Psoas muscle (tissue), 8 donors: ENCODE measurements around the gene SMIM13. TPM values are rescaled to one million over a fixed set of nuclear protein-coding genes. Genes with fewer than 3 reads are reported as not detected.

ENCODE experiments used
- ATAC-seq, 4 donors: fragments of 200-7000 bp; cut with Tn5 transposase; one replicate each; pipeline ENCODE4 v1.9.1; 2020; ENCODE audit warnings: moderate library complexity in 3 of 4, mild to moderate bottlenecking in 2 of 4
- DNase-seq, 2 donors: peaks; one replicate each; pipeline ENCODE4 v3.0.0-alpha.2; 2020
- H3K27ac ChIP-seq: fragments of 200-600 bp; one replicate; pipeline ENCODE4 v1.8.0; 2022
- H3K27me3 ChIP-seq, 3 donors: fragments of 200-600 bp in 1 of 3; one replicate each; pipeline versions ENCODE4 v1.6.1 to v1.8.0; 2013 to 2022; ENCODE audit warnings: low read length in 2 of 3, mild to moderate bottlenecking in 2 of 3, moderate library complexity in 1 of 3; ENCODE audit not compliant: insufficient read depth in 3 of 3
- H3K36me3 ChIP-seq, 2 donors: fragments of 200-600 bp in 1 of 2; one replicate each; pipeline versions ENCODE4 v1.6.1 to v1.8.0; 2013 to 2022; ENCODE audit warnings: low read depth in 1 of 2, mild to moderate bottlenecking in 1 of 2, moderate library complexity in 1 of 2; ENCODE audit not compliant: insufficient read depth in 1 of 2
- H3K4me1 ChIP-seq: fragments of 200-600 bp; one replicate; pipeline ENCODE4 v1.8.0; 2022
- H3K4me3 ChIP-seq: fragments of 200-600 bp; one replicate; pipeline ENCODE4 v1.8.0; 2022; ENCODE audit warnings: mild to moderate bottlenecking
- H3K9me3 ChIP-seq: fragments of 200-600 bp; one replicate; pipeline ENCODE4 v1.8.0; 2022
- WGBS, 3 donors: extraction: QIAGEN DNeasy Blood & Tissue Kit; methylation state at CpG; one replicate each; pipeline versions ENCODE4 v1.1.6 to v1.1.7; 2013; 5-methylcytosine and 5-hydroxymethylcytosine counted together
- intact Hi-C, 2 donors: fragments of 100-400 bp; cut with DNase I; formaldehyde crosslinking; loops; one replicate each; pipeline versions ENCODE4 v1.11.0 to v1.14.2; 2022
- polyA plus RNA-seq, 3 donors: library from polyadenylated mRNA; stranded (reverse); fragments of 200-250 nt; gene quantifications; one replicate each; pipeline ENCODE4 v1.2.3, GENCODE V29; 2013
- total RNA-seq, 4 donors: library from RNA; stranded (reverse); fragmentation: NEBNext Ultra II Directional in 2 of 4; extraction: Animal tissue kit (Norgen Biotek cat#: 25700) in 2 of 4; gene quantifications; one replicate each; pipeline versions ENCODE4 v1.2.1 to v1.2.4, GENCODE V29; 2021 to 2023
- TF ChIP-seq, protein P1 (sequence below): fragments of 200-600 bp; IDR thresholded peaks from one replicate; pipeline ENCODE4 v1.8.0; 2022; ENCODE audit warnings: antibody characterized with exemption
- donor health status: healthy with polysubstance abuse.
- donor health status: DM: no; HTN: no; CAD: no; lungs with moderate emphysema.
- donor health status: Bipolar disorder and iron deficiency.
- donor health status: healthy.
- donor health status: DM: yes; HTN: yes; CAD: no.
- donor health status: DM: no; HTN: no; CAD: no.
- donor health status: DM: no; HTN: no; CAD: no.
- donor health status: DM: yes; HTN: yes; CAD: no.

The SMIM13 gene
- total and polyA plus RNA-seq, 7 donors = 5.6 to 19.1 (median 10.5) TPM

DNA sequence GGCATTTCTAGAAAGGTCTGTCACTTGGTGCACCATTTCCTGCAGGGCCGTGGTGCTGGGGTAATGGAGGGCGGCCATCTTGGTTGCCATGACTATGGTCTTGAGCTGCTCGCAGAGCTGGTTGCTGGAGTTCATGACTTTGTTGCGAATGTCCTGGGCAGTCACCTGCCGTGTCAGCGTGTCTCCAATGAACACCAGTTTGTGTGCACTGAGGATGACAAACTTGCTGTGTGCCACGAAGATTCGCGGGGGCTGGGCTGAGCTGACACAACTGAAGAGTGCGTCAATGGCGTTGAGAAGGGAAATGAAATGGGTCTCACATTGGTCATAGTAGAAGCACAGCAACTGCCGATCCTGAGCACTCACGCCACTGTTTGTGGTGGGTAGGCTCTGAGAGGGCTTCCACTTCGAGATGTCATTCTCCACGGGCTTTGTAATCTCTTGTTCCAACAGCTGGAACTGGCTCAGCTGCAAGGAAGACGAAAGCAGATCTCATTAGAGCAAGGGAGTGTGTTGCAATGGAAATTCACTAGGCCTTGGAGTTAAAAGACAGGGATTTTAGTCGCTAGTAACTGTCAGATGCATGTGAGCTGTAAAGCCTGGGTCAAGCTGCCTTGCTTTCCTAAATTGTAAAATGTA is 91.7 kb downstream of the SMIM13 start:
- Histone ChIP-seq H3K4me1 (no peaks in the 10 kb centered on the region), H3K9me3 (no peaks in the 10 kb centered on the region), H3K36me3 (peaks cover 3 to 59% of the 10 kb centered on the region in 2 donors), H3K27me3 (no peaks in the 10 kb centered on the region), H3K27ac (no peak overlapping the region), H3K4me3 (no peak overlapping the region)
- DNase-seq = no peak
- TF ChIP-seq, protein P1, sequence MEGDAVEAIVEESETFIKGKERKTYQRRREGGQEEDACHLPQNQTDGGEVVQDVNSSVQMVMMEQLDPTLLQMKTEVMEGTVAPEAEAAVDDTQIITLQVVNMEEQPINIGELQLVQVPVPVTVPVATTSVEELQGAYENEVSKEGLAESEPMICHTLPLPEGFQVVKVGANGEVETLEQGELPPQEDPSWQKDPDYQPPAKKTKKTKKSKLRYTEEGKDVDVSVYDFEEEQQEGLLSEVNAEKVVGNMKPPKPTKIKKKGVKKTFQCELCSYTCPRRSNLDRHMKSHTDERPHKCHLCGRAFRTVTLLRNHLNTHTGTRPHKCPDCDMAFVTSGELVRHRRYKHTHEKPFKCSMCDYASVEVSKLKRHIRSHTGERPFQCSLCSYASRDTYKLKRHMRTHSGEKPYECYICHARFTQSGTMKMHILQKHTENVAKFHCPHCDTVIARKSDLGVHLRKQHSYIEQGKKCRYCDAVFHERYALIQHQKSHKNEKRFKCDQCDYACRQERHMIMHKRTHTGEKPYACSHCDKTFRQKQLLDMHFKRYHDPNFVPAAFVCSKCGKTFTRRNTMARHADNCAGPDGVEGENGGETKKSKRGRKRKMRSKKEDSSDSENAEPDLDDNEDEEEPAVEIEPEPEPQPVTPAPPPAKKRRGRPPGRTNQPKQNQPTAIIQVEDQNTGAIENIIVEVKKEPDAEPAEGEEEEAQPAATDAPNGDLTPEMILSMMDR = no peak
- 79 to 83% (median 81%) methylated on average over 17 of the region's 17 CpGs for WGBS, 3 donors
- ATAC-seq = no peak
- intact Hi-C loops = no loop called here

DNA sequence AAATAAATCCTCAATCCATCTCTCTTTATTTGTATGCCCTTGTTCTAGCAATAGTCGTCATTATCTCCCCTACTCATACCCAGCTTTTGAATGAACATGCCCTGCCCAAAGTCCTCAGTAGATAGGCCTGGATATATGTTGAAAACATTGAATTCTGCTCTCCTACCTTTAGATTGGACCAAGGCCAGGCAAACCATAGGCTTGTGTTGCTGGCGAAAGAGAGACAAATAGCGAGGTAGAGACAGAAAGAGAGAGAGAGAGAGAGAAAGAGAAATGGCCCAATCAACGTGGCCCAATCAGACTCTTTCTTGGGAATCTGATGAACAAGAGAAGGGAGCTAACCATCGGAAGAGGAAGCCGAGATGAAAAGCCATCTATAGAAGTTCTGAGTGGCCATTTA is 93.7 kb downstream of the SMIM13 start:
- no peak for ATAC-seq
- WGBS, 3 donors = 92 to 95% (median 93%) methylated on average over 6 of the region's 6 CpGs
- DNase-seq = no peak
- Histone ChIP-seq H3K9me3 (no peaks in the 10 kb centered on the region), H3K4me3 (no peak overlapping the region), H3K4me1 (no peaks in the 10 kb centered on the region), H3K27me3 (no peaks in the 10 kb centered on the region), H3K27ac (no peak overlapping the region), H3K36me3 (peaks cover 3 to 70% of the 10 kb centered on the region in 2 donors)
- intact Hi-C loops = no loop called here
- TF ChIP-seq, protein P1 = no peak

Other genes starting within 250 kb of the SMIM13 start
- not detected for gene GCM2, start 211.8 kb upstream of the SMIM13 start, total RNA-seq
- not detected for gene GCM2, start 211.8 kb upstream of the SMIM13 start, polyA plus RNA-seq
- under 1 TPM in 3 of 4 donors, not detected in 1; 0.08 to 0.99 (median 0.60) TPM for gene SYCP2L, start 206.8 kb upstream of the SMIM13 start, total RNA-seq
- under 1 TPM; 0.12 to 0.25 (median 0.13) TPM for gene SYCP2L, start 206.8 kb upstream of the SMIM13 start, polyA plus RNA-seq
- under 1 TPM; 0.36 to 0.93 (median 0.56) TPM for gene ELOVL2, start 49.5 kb upstream of the SMIM13 start, total RNA-seq
- under 1 TPM; 0.34 to 0.74 (median 0.57) TPM for gene ELOVL2, start 49.5 kb upstream of the SMIM13 start, polyA plus RNA-seq
- gene ERVFRD-1, start 17.9 kb downstream of the SMIM13 start, total RNA-seq = under 1 TPM in 2 of 4 donors, not detected in 2; 0.06 to 0.11 TPM
- under 1 TPM in 1 of 3 donors, not detected in 2; 0.04 TPM for gene ERVFRD-1, start 17.9 kb downstream of the SMIM13 start, polyA plus RNA-seq
- 10 to 100 TPM; 11.2 to 15.7 (median 12.8) TPM for gene NEDD9, start 138.8 kb downstream of the SMIM13 start, total RNA-seq
- gene NEDD9, start 138.8 kb downstream of the SMIM13 start, polyA plus RNA-seq = 10 to 100 TPM in 1 of 3 donors, 1 to 10 TPM in 2; 9.0 to 11.0 (median 10.0) TPM